K562 (cell line): ENCODE data around the gene EEFSEC. TPM values are rescaled to one million over a fixed set of nuclear protein-coding genes. Genes with fewer than 3 reads are reported as not detected.

Experiments used
- CBX1 ChIP-seq: sonication (generic); IDR thresholded peaks from 2 replicates; pipeline ENCODE4 v1.6.1; 2016; ENCODE audit warnings: antibody characterized with exemption, low read depth, mild to moderate bottlenecking
- ELF1 ChIP-seq: fragments of 200-800 bp; sonication (Bioruptor generic); IDR thresholded peaks from 2 replicates; pipeline ENCODE4 v1.6.1; 2016; ENCODE audit warnings: missing genetic modification characterization, missing compliant biosample characterization
- ETV1 ChIP-seq: fragments of 450-650 bp; conservative IDR thresholded peaks from 2 replicates; pipeline ENCODE4 v1.6.1; 2016; ENCODE audit warnings: missing genetic modification characterization, control low read depth, low read depth, missing compliant biosample characterization
- GABPB1 ChIP-seq: sonication (generic); formaldehyde crosslinking; IDR thresholded peaks from 2 replicates; pipeline ENCODE4 v1.8.0; 2022; ENCODE audit warnings: mild to moderate bottlenecking, missing genetic modification reagents
- HCFC1 ChIP-seq: IDR thresholded peaks from 2 replicates; pipeline ENCODE4 v1.6.1; 2012; ENCODE audit warnings: low read depth, low read length, improper control_type of control experiment
- JUND ChIP-seq, 2 experiments: IDR thresholded peaks; 2 replicates in 1 of 2; 3 replicates in 1 of 2; pipeline ENCODE4 v1.6.1; 2011; ENCODE audit warnings: borderline replicate concordance in 2 of 2, low read depth in 2 of 2, low read length in 2 of 2, improper control_type of control experiment in 1 of 2, missing biosample characterization in 1 of 2, missing genetic modification characterization in 1 of 2, missing genetic modification reagents in 1 of 2
- KDM1A ChIP-seq, 2 experiments: fragments of 450-650 bp; IDR thresholded peaks; 2 replicates each; pipeline ENCODE4 v1.6.1; 2016; ENCODE audit warnings: mild to moderate bottlenecking in 2 of 2
- MTA1 ChIP-seq: fragments of 450-650 bp; IDR thresholded peaks from 2 replicates; pipeline ENCODE4 v1.6.1; 2017; ENCODE audit warnings: borderline replicate concordance
- NCOR1 ChIP-seq: fragments of 450-650 bp; IDR thresholded peaks from 2 replicates; pipeline ENCODE4 v1.6.1; 2016; ENCODE audit warnings: mild to moderate bottlenecking, moderate library complexity
- NELFE ChIP-seq: IDR thresholded peaks from 2 replicates; pipeline ENCODE4 v1.6.1; 2011; ENCODE audit warnings: mild to moderate bottlenecking; ENCODE audit not compliant: insufficient read depth, insufficient read length
- SRSF7 ChIP-seq: fragments of 200-400 bp; formaldehyde crosslinking; optimal IDR thresholded peaks from 2 replicates; pipeline ENCODE3; 2017; ENCODE audit warnings: mild to moderate bottlenecking, low read depth, low read length
- WHSC1 ChIP-seq: IDR thresholded peaks from one replicate; pipeline ENCODE4 v1.6.1; 2012; ENCODE audit warnings: low read length, control low read depth, inconsistent platforms
- XRCC5 ChIP-seq: fragments of 200-400 bp; formaldehyde crosslinking; IDR thresholded peaks from 2 replicates; pipeline ENCODE4 v1.6.1; 2017; ENCODE audit warnings: low read depth, mild to moderate bottlenecking, low read length
- YY1 ChIP-seq, 3 experiments: IDR thresholded peaks; 2 replicates each; pipeline ENCODE4 v1.6.1; 2011; ENCODE audit warnings: low read length in 2 of 3, mild to moderate bottlenecking in 2 of 3, moderate library complexity in 2 of 3, borderline replicate concordance in 1 of 3, control low read depth in 1 of 3, low read depth in 1 of 3; ENCODE audit not compliant: insufficient read depth in 3 of 3, insufficient replicate concordance in 2 of 3, control insufficient read depth in 1 of 3, insufficient read length in 1 of 3; ENCODE audit errors: extremely low read depth in 1 of 3
- ZNF24 ChIP-seq: fragments of 450-650 bp; IDR thresholded peaks from 2 replicates; pipeline ENCODE4 v1.6.1; 2016
- ZNF395 ChIP-seq: fragments of 200-800 bp; sonication (Bioruptor generic); IDR thresholded peaks from 2 replicates; pipeline ENCODE4 v1.6.1; 2017; ENCODE audit warnings: missing genetic modification characterization, missing compliant biosample characterization
- polyA plus RNA-seq, 8 experiments: library from polyadenylated mRNA; depleted of rRNA in 4 of 8; stranded (reverse) in 5 of 8; unstranded in 3 of 8; fragments of >200 nt; fragmentation: Nextera tagmentation in 2 of 8; fragmentation: Illumina TruSeq in 1 of 8; extraction: Ambion mirVana in 2 of 8; extraction: Trizol in 1 of 8; gene quantifications; 2 replicates each; pipeline versions ENCODE4 v1.2.1 to v1.2.3, GENCODE V29; 2011 to 2014; ENCODE audit warnings: inconsistent platforms in 1 of 8, missing spikeins in 1 of 8
- total RNA-seq, 7 experiments: library from RNA; depleted of rRNA in 6 of 7; stranded (reverse); fragments of >200 nt in 6 of 7; fragmentation: Illumina TruSeq in 2 of 7; extraction: Trizol in 2 of 7; gene quantifications; 2 replicates each; pipeline versions ENCODE4 v1.2.1 to v1.2.3, GENCODE V29; 2011 to 2021; ENCODE audit warnings: low replicate concordance in 1 of 7
- TF ChIP-seq, protein P1 (sequence below): fragments of 250-450 bp; sonication (Bioruptor Pico); IDR thresholded peaks from 2 replicates; pipeline ENCODE4 v1.4.0; 2020
- TF ChIP-seq, protein P2 (sequence below): fragments of 250-450 bp; sonication (Bioruptor Pico); IDR thresholded peaks from 2 replicates; pipeline ENCODE4 v1.4.0; 2020

The EEFSEC gene
- total and polyA plus RNA-seq, 9 of the 15 experiments (the other 6 are each of a cell fraction or from before 2014, with no cell fraction given): 0.35 to 11.8 (median 7.7) TPM

GRCh38 chr3:128123538-128124368 is 29.5 kb upstream of the EEFSEC start, which contains the start of gene RUVBL1 (continued):
- TF ChIP-seq MTA1 (peak; percentile 24; the same call in 1 of the 2 replicates), ZNF395 (CRISPR knock-in tag) (peak; percentile 85), YY1 (IDR thresholded peaks at IDR 0.05; ENCODE audit: borderline replicate concordance in 1 of 3, control insufficient read depth in 1 of 3, extremely low read depth in 1 of 3, insufficient read depth in 3 of 3, insufficient read length in 1 of 3, insufficient replicate concordance in 2 of 3, low read depth in 1 of 3, low read length in 2 of 3) (peak in 2 of 3 experiments; percentile 12 to 47), JUND (IDR thresholded peaks at IDR 0.05; ENCODE audit: borderline replicate concordance, low read depth, low read length) (0 out of 2 replicates have a peak, but pooled peaks have one; percentile 47), JUND (tag; IDR thresholded peaks at IDR 0.05; ENCODE audit: borderline replicate concordance, low read depth, low read length) (no peak; the same call in 2 of the 3 replicates), NELFE (no peak), KDM1A (IDR thresholded peaks at IDR 0.05) (no peak), ETV1 (tag) (peak; percentile 90), CBX1 (0 out of 2 replicates have a peak, but pooled peaks have one; percentile 18), ZNF24 (peak; percentile 49; the same call in 1 of the 2 replicates), NCOR1 (no peak), HCFC1 (peak; percentile 82), XRCC5 (peak; percentile 57; the same call in 1 of the 2 replicates), WHSC1 (no peak), ELF1 (tag) (peak; percentile 79), GABPB1 (CRISPR knock-in tag) (peak; percentile 99), SRSF7 (no peak)
- TF ChIP-seq, protein P1, sequence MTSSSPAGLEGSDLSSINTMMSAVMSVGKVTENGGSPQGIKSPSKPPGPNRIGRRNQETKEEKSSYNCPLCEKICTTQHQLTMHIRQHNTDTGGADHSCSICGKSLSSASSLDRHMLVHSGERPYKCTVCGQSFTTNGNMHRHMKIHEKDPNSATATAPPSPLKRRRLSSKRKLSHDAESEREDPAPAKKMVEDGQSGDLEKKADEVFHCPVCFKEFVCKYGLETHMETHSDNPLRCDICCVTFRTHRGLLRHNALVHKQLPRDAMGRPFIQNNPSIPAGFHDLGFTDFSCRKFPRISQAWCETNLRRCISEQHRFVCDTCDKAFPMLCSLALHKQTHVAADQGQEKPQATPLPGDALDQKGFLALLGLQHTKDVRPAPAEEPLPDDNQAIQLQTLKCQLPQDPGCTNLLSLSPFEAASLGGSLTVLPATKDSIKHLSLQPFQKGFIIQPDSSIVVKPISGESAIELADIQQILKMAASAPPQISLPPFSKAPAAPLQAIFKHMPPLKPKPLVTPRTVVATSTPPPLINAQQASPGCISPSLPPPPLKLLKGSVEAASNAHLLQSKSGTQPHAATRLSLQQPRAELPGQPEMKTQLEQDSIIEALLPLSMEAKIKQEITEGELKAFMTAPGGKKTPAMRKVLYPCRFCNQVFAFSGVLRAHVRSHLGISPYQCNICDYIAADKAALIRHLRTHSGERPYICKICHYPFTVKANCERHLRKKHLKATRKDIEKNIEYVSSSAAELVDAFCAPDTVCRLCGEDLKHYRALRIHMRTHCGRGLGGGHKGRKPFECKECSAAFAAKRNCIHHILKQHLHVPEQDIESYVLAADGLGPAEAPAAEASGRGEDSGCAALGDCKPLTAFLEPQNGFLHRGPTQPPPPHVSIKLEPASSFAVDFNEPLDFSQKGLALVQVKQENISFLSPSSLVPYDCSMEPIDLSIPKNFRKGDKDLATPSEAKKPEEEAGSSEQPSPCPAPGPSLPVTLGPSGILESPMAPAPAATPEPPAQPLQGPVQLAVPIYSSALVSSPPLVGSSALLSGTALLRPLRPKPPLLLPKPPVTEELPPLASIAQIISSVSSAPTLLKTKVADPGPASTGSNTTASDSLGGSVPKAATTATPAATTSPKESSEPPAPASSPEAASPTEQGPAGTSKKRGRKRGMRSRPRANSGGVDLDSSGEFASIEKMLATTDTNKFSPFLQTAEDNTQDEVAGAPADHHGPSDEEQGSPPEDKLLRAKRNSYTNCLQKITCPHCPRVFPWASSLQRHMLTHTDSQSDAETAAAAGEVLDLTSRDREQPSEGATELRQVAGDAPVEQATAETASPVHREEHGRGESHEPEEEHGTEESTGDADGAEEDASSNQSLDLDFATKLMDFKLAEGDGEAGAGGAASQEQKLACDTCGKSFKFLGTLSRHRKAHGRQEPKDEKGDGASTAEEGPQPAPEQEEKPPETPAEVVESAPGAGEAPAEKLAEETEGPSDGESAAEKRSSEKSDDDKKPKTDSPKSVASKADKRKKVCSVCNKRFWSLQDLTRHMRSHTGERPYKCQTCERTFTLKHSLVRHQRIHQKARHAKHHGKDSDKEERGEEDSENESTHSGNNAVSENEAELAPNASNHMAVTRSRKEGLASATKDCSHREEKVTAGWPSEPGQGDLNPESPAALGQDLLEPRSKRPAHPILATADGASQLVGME (CRISPR knock-in tag): 0 out of 2 replicates have a peak, but pooled peaks have one; percentile 64
- TF ChIP-seq, protein P2, sequence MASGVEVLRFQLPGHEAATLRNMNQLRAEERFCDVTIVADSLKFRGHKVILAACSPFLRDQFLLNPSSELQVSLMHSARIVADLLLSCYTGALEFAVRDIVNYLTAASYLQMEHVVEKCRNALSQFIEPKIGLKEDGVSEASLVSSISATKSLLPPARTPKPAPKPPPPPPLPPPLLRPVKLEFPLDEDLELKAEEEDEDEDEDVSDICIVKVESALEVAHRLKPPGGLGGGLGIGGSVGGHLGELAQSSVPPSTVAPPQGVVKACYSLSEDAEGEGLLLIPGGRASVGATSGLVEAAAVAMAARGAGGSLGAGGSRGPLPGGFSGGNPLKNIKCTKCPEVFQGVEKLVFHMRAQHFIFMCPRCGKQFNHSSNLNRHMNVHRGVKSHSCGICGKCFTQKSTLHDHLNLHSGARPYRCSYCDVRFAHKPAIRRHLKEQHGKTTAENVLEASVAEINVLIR (CRISPR knock-in tag): peak; percentile 37; the same call in 1 of the 2 replicates
